SK-N-SH (cell line): Measurements from ENCODE around the gene ENTPD2.

Experiments used
- CTCF ChIP-seq: fragments of 200-600 bp; sonication (generic); IDR thresholded peaks from 2 replicates; pipeline ENCODE4 v1.6.1; 2017; ENCODE audit warnings: antibody characterized with exemption, mild to moderate bottlenecking, moderate library complexity
- ELF1 ChIP-seq: IDR thresholded peaks from 2 replicates; pipeline ENCODE4 v1.4.0; 2012
- EP300 ChIP-seq, 2 experiments: IDR thresholded peaks; 2 replicates each; pipeline versions ENCODE4 v1.4.0 to v1.6.1; 2012; ENCODE audit warnings: borderline replicate concordance in 1 of 2, low read depth in 1 of 2, low read length in 1 of 2
- EZH2phosphoT487 ChIP-seq: fragments of 200-600 bp; sonication (generic); IDR thresholded peaks from 2 replicates; pipeline ENCODE4 v1.6.1; 2017; ENCODE audit warnings: low read depth, mixed run types, mild to moderate bottlenecking, antibody characterized with exemption, moderate library complexity, borderline replicate concordance
- FOSL2 ChIP-seq: IDR thresholded peaks from 2 replicates; pipeline ENCODE4 v1.4.0; 2012; ENCODE audit warnings: low read depth, mild to moderate bottlenecking, moderate library complexity, borderline replicate concordance
- FOXM1 ChIP-seq: IDR thresholded peaks from 2 replicates; pipeline ENCODE4 v1.4.0; 2012; ENCODE audit warnings: low read depth, mild to moderate bottlenecking
- GATA2 ChIP-seq: sonication (generic); formaldehyde crosslinking; IDR thresholded peaks from 2 replicates; pipeline ENCODE4 v1.5.0; 2020; ENCODE audit warnings: mild to moderate bottlenecking, missing genetic modification reagents
- MAX ChIP-seq: IDR thresholded peaks from 2 replicates; pipeline ENCODE4 v1.4.0; 2012; ENCODE audit warnings: low read depth
- PBX3 ChIP-seq: IDR thresholded peaks from 2 replicates; pipeline ENCODE4; 2012
- REST ChIP-seq: IDR thresholded peaks from 2 replicates; pipeline ENCODE4 v1.6.1; 2012; ENCODE audit warnings: mild to moderate bottlenecking, low read depth, low read length, moderate library complexity
- RFX5 ChIP-seq: IDR thresholded peaks from 2 replicates; pipeline ENCODE4 v1.6.1; 2012; ENCODE audit warnings: mild to moderate bottlenecking, improper control_type of control experiment, low read length
- SIN3A ChIP-seq: IDR thresholded peaks from 2 replicates; pipeline ENCODE4 v1.6.1; 2012; ENCODE audit warnings: low read depth, mild to moderate bottlenecking, low read length, moderate library complexity, borderline replicate concordance
- TCF12 ChIP-seq: IDR thresholded peaks from 2 replicates; pipeline ENCODE4 v1.4.0; 2012
- TEAD4 ChIP-seq: IDR thresholded peaks from 2 replicates; pipeline ENCODE4 v1.4.0; 2012; ENCODE audit warnings: mild to moderate bottlenecking, borderline replicate concordance; ENCODE audit not compliant: insufficient read depth

GRCh38 chr9:137026828-137027227 lies 27.0 kb downstream of the ENTPD2 start:
- TF ChIP-seq CTCF (no peak), REST (no peak), GATA2 (CRISPR knock-in tag) (no peak), FOXM1 (no peak), MAX (no peak), FOSL2 (no peak), RFX5 (no peak), EP300 (IDR thresholded peaks at IDR 0.05; ENCODE audit: borderline replicate concordance in 1 of 2, low read depth in 1 of 2, low read length in 1 of 2) (no peak), PBX3 (no peak), TEAD4 (no peak), ELF1 (no peak), EZH2phosphoT487 (no peak), SIN3A (no peak), TCF12 (no peak)
